Omental fat pad (tissue), 4 donors: ENCODE measurements around the gene DHX58. TPM values are rescaled to one million over a fixed set of nuclear protein-coding genes. Genes with fewer than 3 reads are reported as not detected.
"Not testable (repeated sequence)": the region's sequence is repeated elsewhere in the genome, so short reads cannot be mapped to it uniquely, and the experiment has no call there.

ENCODE experiments used
- ATAC-seq: fragments of 150-250 bp; one replicate; pipeline ENCODE4 v1.9.1; 2016; ENCODE audit warnings: mild to moderate bottlenecking, moderate library complexity; ENCODE audit not compliant: low FRiP score
- DNase-seq: peaks from one replicate; pipeline ENCODE4 v3.0.0-alpha.2; 2019; ENCODE audit warnings: low spot score
- total RNA-seq, 4 donors: library from RNA; depleted of rRNA; stranded (reverse); fragments of >200 nt; gene quantifications; one replicate each; pipeline ENCODE4 v1.1.0, GENCODE V29; 2016
- TF ChIP-seq, protein P1 (sequence below), 3 donors: fragments of 450-650 bp; IDR thresholded peaks; one replicate each; pipeline ENCODE4 v1.5.1; 2016 to 2017; ENCODE audit warnings: antibody characterized with exemption in 3 of 3, mild to moderate bottlenecking in 3 of 3, moderate library complexity in 2 of 3

Gene DHX58
- 10 to 100 TPM in 2 of 4 donors, 1 to 10 TPM in 2; 7.8 to 21.8 (median 10.2) TPM for total RNA-seq

DNA sequence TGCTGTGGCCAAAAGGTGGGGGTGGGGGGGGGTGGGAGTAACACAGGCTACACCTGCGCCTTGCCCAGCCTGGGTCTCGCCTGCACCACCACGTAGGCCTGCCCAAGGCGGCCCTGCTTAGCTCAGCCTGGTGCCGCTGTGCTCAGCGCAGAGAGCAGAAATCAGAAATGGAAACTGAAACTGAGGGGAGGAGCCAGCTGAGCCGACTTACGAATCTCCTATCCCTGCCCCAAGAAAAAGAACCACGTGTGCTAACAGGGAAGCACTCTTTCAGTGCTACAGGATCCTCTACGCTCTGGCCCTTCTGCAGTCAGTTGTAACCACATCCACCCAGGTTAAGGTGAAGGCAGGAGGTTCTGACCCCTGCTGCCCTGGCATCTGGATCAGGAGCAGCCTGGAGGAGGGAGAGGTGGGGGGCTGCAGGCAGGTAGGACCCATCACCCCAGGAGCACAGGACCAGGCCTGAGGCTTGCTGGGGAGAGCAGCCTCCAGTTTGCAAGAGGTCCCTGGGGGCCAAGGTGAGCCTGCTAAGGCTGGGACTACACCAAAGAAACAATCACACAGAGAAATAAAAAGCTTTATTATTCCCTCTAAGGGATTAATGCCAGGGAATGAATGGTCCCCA lies at the start of gene DHX58:
DHX58 (minus strand) TSS at position 163 of the 625 bp plus-strand sequence. CDS start 822 bp downstream, outside the sequence.
- DNase-seq (no peak), ATAC-seq (peak; percentile 80)
- TF ChIP-seq, protein P1, sequence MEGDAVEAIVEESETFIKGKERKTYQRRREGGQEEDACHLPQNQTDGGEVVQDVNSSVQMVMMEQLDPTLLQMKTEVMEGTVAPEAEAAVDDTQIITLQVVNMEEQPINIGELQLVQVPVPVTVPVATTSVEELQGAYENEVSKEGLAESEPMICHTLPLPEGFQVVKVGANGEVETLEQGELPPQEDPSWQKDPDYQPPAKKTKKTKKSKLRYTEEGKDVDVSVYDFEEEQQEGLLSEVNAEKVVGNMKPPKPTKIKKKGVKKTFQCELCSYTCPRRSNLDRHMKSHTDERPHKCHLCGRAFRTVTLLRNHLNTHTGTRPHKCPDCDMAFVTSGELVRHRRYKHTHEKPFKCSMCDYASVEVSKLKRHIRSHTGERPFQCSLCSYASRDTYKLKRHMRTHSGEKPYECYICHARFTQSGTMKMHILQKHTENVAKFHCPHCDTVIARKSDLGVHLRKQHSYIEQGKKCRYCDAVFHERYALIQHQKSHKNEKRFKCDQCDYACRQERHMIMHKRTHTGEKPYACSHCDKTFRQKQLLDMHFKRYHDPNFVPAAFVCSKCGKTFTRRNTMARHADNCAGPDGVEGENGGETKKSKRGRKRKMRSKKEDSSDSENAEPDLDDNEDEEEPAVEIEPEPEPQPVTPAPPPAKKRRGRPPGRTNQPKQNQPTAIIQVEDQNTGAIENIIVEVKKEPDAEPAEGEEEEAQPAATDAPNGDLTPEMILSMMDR (IDR thresholded peaks at IDR 0.05): no peak

DNA sequence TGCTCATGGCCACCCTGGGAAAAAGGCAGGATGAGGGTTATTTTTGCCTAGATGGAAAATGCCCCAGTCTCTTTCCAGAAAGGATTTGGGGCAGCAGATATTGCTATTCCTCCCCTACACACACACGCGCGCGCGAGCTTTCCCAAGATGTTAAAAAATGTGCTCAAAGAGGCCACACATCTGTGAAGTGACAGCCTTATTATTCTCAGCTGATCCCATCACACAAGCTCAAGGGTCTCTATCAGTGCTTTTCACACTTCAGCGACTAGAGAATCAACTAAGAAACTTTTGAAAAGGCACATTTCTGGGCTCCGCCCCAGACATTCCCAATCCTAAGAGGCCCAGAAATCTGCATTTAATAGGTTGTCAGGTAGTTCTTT lies 48.0 kb upstream of the DHX58 start:
- no peak for DNase-seq
- TF ChIP-seq, protein P1 (IDR thresholded peaks at IDR 0.05): no peak

DNA sequence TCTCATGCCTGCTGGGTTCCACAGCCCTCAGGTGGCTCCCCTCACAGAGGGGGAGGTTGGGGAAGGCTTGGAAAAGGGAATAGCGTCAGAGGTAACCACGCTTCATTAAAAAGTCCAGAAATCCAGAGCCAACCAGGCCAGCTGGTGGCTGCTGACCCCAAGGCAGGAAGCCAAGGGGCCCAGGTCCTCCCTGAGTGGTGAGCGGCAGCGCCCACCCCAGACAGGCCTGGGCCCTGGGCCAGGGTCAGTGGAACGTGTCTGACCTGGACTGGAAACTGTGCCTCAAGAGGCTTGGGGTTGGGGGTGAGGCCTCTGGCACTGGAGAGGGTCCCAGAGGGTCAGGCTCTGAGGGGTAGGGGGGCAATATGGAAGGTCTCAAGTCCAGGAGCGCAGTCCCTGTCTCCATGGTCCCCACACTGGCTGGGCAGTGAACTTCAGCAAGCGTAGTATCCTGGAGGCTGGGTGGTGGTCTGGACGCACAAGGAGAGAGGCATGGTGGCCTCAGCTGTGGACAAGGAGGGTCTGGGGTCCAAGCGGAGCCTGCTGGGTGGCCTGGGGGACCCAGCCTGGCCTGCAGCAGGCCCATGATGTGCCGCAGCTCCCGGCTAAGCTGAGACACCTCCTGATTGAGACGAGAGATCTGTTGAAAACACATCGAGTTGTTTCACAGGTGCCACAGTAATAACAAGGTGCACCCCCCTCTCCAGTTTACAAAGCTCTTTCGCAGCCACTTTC lies 47.4 kb upstream of the DHX58 start:
- no peak for DNase-seq
- TF ChIP-seq, protein P1 (IDR thresholded peaks at IDR 0.05): no peak
- no peak for ATAC-seq

More for the DNA sequence above, 48.0 kb upstream of the DHX58 start:
- no peak for ATAC-seq

DNA sequence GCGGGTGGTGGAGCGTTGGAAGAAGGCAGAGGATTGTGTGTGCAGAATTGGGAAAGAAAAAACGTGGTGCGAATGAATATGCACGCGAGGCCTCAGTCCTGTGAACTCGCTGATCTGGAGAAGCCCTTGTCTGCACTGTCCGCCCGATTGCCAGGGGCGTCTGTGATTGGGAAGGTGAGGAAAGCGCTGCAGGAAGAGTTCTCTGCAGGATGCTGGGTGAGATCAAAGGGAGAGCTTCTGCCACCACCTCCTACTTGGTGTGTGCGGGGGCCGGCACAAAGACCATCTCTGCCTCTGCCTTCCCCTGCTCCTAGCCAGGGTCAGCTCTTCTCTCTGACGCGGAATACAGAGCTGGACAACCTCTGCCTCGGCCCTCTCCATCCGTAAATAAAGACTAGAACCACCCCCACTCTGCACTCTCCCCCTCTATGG lies 43.1 kb upstream of the DHX58 start:
- ATAC-seq (no peak), DNase-seq (no peak)
- TF ChIP-seq, protein P1 (IDR thresholded peaks at IDR 0.05): no peak

DNA sequence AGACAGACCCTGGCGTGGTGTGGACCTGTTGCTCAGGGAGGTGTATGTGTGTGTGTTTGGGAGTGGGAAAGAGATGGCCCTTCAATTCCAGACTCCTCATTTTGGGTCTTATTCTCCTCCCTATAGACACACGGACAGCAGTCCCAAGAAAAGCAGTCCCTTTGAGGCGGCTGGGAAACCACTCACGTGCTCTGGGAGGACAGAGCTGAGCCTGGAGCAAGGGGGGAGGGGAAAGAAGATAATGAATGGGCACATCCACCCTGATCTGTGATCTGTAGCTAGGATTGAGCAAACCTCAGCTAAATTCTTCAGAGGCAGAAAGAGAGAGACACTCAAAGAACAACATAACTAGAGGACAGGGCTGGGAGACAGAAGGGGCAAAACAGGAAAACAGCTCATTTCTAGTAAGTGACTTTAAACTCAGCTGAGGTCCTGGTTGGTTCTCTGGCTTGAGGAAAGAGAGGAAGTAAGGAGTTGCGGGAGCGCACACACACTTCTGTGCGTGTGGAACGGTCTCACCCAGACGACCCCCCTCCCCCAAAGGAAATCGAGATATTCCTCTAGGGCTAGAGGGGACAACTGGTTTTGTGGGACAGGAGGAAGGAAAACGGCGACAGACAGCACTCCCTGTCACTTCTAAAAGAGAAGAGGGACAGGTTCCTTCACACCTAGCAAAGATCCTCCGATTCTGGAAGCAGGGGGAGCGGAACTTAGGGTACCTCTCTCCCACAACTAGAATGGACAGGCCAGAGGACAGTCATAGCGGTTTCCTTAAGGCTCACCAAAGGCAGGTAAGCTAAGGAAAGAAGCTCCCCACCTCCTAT lies 41.6 kb upstream of the DHX58 start:
- TF ChIP-seq, protein P1 (IDR thresholded peaks at IDR 0.05): no peak
- ATAC-seq (no peak), DNase-seq (no peak)

DNA sequence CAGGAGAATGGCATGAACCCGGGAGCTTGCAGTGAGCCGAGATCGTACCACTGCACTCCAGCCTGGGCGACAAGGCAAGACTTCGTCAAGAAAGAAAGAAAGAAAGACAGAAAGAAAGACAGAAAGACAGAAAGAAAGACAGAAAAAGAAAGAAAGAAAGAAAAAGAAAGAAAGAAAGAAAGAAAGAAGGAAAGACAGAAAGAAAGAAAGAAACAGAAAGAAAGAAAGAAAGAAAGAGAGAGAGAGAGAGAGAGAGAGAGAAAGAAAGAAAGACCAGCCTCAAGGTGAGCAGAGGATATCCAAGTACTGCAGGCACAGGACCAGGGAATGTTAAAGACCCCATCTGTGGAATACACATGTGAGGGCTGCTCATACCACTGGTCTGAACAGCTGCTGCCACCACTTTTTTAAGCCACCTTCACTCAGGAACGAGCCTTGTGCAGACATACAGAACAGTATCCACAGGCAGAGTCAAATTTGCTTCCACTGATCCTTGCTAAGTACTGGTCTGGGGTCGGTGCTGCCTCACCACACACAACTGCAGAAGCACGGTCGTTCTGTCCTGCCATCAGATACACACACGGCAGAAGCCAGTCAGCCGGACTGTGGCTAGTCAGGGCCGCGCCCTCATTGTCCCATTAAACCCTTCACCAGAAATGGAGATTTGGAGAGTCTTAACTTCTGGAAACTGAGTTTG lies 34.5 kb upstream of the DHX58 start:
- DNase-seq (no peak), ATAC-seq (no peak)

DNA sequence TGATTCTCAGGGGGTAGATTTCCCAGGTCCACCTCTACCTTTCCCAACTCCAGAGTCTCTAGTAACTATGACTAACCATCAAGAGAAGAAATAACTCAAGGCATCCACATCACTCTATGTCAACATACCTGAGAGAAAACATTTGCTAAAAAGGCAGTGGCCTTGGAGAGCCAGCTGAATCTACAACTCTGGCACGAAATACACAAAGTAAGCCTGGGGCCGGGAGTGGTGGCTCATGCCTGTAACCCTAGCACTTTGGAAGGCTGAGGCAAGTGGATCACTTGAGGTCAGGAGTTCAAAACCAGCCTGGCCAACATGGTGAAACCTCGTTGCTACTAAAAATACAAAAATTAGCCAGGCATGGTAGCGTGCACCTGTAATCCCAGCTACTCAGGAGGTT lies 30.6 kb upstream of the DHX58 start:
- DNase-seq, ATAC-seq: not testable (repeated sequence)

More for the DNA sequence above, 34.5 kb upstream of the DHX58 start:
- TF ChIP-seq, protein P1 (IDR thresholded peaks at IDR 0.05): no peak
